Neural cell (in vitro differentiated cells): ENCODE measurements around the gene DNASE2. TPM values are rescaled to one million over a fixed set of nuclear protein-coding genes. Genes with fewer than 3 reads are reported as not detected.

ENCODE experiments used
- H2AFZ ChIP-seq: fragments of 200-600, 300-800 bp; sonication (generic), shearing (Covaris generic); 2 replicates; pipeline ENCODE4 v1.6.0; 2014; ENCODE audit warnings: low read depth, mild to moderate bottlenecking, antibody characterized with exemption, low read length, moderate library complexity
- H3F3A ChIP-seq: fragments of 200-600 bp; shearing (Covaris generic); 2 replicates; pipeline ENCODE4 v1.6.1; 2016; ENCODE audit warnings: mild to moderate bottlenecking, moderate library complexity, mixed read lengths, antibody characterized with exemption, low read length; ENCODE audit not compliant: insufficient read depth, poor library complexity, severe bottlenecking
- H3K27ac ChIP-seq: fragments of 200-600, 300-800 bp; sonication (generic), shearing (Covaris generic); 2 replicates; pipeline ENCODE4 v1.5.1; 2014; ENCODE audit warnings: mild to moderate bottlenecking, low read length, moderate library complexity
- H3K27me3 ChIP-seq: fragments of 300-800, 200-600 bp; sonication (generic), shearing (Covaris generic); 2 replicates; pipeline ENCODE4 v1.6.0; 2014; ENCODE audit warnings: mild to moderate bottlenecking, low read depth, low read length, moderate library complexity; ENCODE audit not compliant: insufficient read depth
- H3K36me3 ChIP-seq: fragments of 300-800, 200-600 bp; sonication (generic), shearing (Covaris generic); 2 replicates; pipeline ENCODE4 v1.5.1; 2014; ENCODE audit warnings: mild to moderate bottlenecking, antibody characterized with exemption, low read length, moderate library complexity; ENCODE audit not compliant: insufficient read depth
- H3K4me2 ChIP-seq: fragments of 300-800, 200-600 bp; sonication (generic), shearing (Covaris generic); 2 replicates; pipeline ENCODE4 v1.6.0; 2014; ENCODE audit warnings: mild to moderate bottlenecking, low read length
- H3K4me3 ChIP-seq: fragments of 300-800, 200-600 bp; sonication (generic), shearing (Covaris generic); 2 replicates; pipeline ENCODE4 v1.5.1; 2014; ENCODE audit warnings: mild to moderate bottlenecking, low read length, moderate library complexity
- H3K79me2 ChIP-seq: fragments of 200-600 bp; shearing (Covaris generic); replicated peaks from 2 replicates; pipeline ENCODE4 v1.6.0; 2014; ENCODE audit warnings: mild to moderate bottlenecking, low read length, moderate library complexity; ENCODE audit not compliant: insufficient read depth
- H3K9ac ChIP-seq: fragments of 300-800, 200-600 bp; sonication (generic), shearing (Covaris generic); 2 replicates; pipeline ENCODE4 v1.6.1; 2016; ENCODE audit warnings: mild to moderate bottlenecking, low read length, mixed read lengths
- H3K9me2 ChIP-seq: fragments of 200-600 bp; shearing (Covaris generic); 2 replicates; pipeline ENCODE4 v1.6.1; 2016; ENCODE audit warnings: mild to moderate bottlenecking, low read length, mixed read lengths; ENCODE audit not compliant: insufficient read depth
- H3K9me3 ChIP-seq: fragments of 200-600, 300-800 bp; sonication (generic), shearing (Covaris generic); 2 replicates; pipeline ENCODE4 v1.6.1; 2016; ENCODE audit warnings: mild to moderate bottlenecking, mixed run types, low read length, moderate library complexity, mixed read lengths
- H4K20me1 ChIP-seq: fragments of 200-600 bp; shearing (Covaris generic); 2 replicates; pipeline ENCODE4 v1.6.1; 2016; ENCODE audit warnings: mild to moderate bottlenecking, mixed run types; ENCODE audit not compliant: insufficient read depth
- EP300 ChIP-seq: fragments of 450-650 bp; conservative IDR thresholded peaks from 2 replicates; pipeline ENCODE4 v1.6.1; 2014; ENCODE audit warnings: antibody characterized with exemption, mild to moderate bottlenecking, moderate library complexity; ENCODE audit not compliant: poor library complexity, severe bottlenecking
- EZH2 ChIP-seq: fragments of 200-600, 300-800 bp; shearing (Covaris generic), sonication (generic); IDR thresholded peaks from 2 replicates; pipeline ENCODE4 v1.6.1; 2014; ENCODE audit warnings: antibody characterized with exemption, low read length, borderline replicate concordance, mild to moderate bottlenecking; ENCODE audit not compliant: insufficient read depth, poor library complexity, severe bottlenecking
- MXI1 ChIP-seq: fragments of 450-650 bp; conservative IDR thresholded peaks from 2 replicates; pipeline ENCODE4 v1.6.1; 2014; ENCODE audit warnings: antibody characterized with exemption, mild to moderate bottlenecking; ENCODE audit not compliant: poor library complexity, severe bottlenecking
- POLR2AphosphoS5 ChIP-seq: IDR thresholded peaks from 2 replicates; pipeline ENCODE4 v1.6.1; 2012
- RAD21 ChIP-seq: fragments of 450-650 bp; conservative IDR thresholded peaks from 2 replicates; pipeline ENCODE4 v1.6.1; 2014; ENCODE audit warnings: antibody characterized with exemption, mild to moderate bottlenecking, moderate library complexity
- SMC3 ChIP-seq: fragments of 450-650 bp; conservative IDR thresholded peaks from 2 replicates; pipeline ENCODE4 v1.6.1; 2014; ENCODE audit warnings: antibody characterized with exemption, mild to moderate bottlenecking, moderate library complexity; ENCODE audit not compliant: poor library complexity
- TAF1 ChIP-seq: IDR thresholded peaks from 2 replicates; pipeline ENCODE4 v1.6.1; 2012; ENCODE audit warnings: low read depth
- polyA plus RNA-seq: library from polyadenylated mRNA; depleted of rRNA; stranded (reverse); fragments of >200 nt; gene quantifications from 2 replicates; pipeline ENCODE4 v1.2.3, GENCODE V29; 2014
- TF ChIP-seq, protein P1 (sequence below): fragments of 450-650 bp; IDR thresholded peaks from 2 replicates; pipeline ENCODE4 v1.5.1; 2014; ENCODE audit warnings: antibody characterized with exemption, mild to moderate bottlenecking, moderate library complexity; ENCODE audit not compliant: poor library complexity, severe bottlenecking
- TF ChIP-seq, protein P2 (sequence below): IDR thresholded peaks from 2 replicates; pipeline ENCODE4 v1.6.1; 2012; ENCODE audit warnings: borderline replicate concordance

Gene DNASE2
- polyA plus RNA-seq, 1 donor from 2014 or later, result 0.59 TPM

DNA sequence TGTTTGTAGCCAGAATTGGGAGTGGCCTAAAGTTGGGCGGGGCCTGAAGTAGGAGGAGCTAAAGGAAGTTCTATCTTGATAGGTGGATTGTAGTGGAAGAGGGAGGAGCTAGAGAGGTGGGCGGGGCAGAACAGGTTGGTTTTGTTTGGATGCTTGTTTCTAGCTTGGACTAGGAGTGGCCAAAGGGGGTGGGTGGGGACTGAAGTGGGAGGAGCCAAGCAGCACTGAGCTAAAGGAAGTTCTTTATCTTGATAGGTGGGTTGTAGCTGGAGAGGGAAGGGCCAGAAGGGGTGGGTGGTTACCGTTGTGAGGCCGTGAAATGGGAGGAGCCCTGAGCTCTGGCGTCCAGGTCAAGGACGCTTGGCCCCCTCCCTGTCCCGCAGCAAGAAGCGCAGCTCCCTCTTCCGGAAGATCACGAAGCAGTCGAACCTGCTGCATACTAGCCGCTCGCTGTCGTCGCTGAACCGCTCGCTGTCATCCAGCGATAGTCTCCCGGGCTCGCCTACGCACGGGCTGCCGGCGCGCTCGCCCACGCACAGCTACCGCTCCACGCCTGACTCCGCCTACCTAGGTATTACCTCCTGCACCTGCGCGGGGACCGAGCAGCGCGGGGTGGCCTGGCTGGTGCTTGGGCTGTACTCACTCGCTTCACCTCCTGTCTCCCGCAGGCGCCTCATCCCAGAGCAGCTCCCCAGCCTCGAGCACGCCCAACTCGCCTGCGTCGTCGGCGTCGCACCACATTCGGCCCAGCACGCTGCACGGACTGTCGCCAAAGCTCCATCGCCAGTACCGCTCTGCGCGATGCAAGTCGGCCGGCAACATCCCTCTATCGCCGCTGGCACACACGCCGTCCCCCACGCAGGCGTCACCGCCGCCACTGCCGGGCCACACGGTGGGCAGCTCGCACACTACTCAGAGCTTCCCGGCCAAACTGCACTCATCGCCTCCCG, 8.0 kb downstream of the DNASE2 start:
- TF ChIP-seq TAF1, result no peak
- TF ChIP-seq, protein P1, sequence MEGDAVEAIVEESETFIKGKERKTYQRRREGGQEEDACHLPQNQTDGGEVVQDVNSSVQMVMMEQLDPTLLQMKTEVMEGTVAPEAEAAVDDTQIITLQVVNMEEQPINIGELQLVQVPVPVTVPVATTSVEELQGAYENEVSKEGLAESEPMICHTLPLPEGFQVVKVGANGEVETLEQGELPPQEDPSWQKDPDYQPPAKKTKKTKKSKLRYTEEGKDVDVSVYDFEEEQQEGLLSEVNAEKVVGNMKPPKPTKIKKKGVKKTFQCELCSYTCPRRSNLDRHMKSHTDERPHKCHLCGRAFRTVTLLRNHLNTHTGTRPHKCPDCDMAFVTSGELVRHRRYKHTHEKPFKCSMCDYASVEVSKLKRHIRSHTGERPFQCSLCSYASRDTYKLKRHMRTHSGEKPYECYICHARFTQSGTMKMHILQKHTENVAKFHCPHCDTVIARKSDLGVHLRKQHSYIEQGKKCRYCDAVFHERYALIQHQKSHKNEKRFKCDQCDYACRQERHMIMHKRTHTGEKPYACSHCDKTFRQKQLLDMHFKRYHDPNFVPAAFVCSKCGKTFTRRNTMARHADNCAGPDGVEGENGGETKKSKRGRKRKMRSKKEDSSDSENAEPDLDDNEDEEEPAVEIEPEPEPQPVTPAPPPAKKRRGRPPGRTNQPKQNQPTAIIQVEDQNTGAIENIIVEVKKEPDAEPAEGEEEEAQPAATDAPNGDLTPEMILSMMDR, result no peak
- TF ChIP-seq EZH2, result no peak
- TF ChIP-seq POLR2AphosphoS5, result no peak
- TF ChIP-seq, protein P2, sequence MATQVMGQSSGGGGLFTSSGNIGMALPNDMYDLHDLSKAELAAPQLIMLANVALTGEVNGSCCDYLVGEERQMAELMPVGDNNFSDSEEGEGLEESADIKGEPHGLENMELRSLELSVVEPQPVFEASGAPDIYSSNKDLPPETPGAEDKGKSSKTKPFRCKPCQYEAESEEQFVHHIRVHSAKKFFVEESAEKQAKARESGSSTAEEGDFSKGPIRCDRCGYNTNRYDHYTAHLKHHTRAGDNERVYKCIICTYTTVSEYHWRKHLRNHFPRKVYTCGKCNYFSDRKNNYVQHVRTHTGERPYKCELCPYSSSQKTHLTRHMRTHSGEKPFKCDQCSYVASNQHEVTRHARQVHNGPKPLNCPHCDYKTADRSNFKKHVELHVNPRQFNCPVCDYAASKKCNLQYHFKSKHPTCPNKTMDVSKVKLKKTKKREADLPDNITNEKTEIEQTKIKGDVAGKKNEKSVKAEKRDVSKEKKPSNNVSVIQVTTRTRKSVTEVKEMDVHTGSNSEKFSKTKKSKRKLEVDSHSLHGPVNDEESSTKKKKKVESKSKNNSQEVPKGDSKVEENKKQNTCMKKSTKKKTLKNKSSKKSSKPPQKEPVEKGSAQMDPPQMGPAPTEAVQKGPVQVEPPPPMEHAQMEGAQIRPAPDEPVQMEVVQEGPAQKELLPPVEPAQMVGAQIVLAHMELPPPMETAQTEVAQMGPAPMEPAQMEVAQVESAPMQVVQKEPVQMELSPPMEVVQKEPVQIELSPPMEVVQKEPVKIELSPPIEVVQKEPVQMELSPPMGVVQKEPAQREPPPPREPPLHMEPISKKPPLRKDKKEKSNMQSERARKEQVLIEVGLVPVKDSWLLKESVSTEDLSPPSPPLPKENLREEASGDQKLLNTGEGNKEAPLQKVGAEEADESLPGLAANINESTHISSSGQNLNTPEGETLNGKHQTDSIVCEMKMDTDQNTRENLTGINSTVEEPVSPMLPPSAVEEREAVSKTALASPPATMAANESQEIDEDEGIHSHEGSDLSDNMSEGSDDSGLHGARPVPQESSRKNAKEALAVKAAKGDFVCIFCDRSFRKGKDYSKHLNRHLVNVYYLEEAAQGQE, result no peak
- TF ChIP-seq SMC3, result no peak
- no peak for TF ChIP-seq RAD21
- no peak for TF ChIP-seq EP300
- TF ChIP-seq MXI1, result no peak
- Histone ChIP-seq H3K36me3 (peaks cover 6% of the 10 kb centered on the region), H3K27me3 (no peaks in the 10 kb centered on the region), H3K27ac (no peak overlapping the region), H3K4me3 (no peak overlapping the region), H4K20me1 (no peaks in the 10 kb centered on the region), H3K9me2 (no peaks in the 10 kb centered on the region), H3K9me3 (no peaks in the 10 kb centered on the region), H2AFZ (no peak overlapping the region), H3K9ac (no peak overlapping the region), H3F3A (no peaks in the 10 kb centered on the region), H3K79me2 (no peaks in the 10 kb centered on the region), H3K4me2 (no peak overlapping the region)

DNA sequence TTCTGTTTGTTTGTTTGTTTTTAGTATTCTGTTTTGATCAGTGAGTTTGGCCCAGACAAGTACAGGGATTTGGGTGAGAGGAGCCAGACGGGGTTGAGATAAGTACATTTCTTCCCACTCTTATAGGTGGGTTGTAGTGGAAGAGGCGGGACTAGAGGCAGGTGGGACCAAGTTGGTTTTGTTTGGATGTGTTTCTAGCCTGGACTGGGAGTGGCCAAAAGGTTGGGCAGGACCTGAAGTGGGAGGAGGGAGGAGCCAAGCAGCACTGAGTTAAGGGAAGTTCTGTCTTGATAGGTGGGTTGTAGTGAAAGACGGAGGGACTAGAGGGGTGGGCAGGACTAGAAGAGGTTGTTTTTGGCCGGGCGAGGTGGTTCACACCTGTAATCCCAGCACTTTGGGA, 9.0 kb downstream of the DNASE2 start:
- H3K79me2 ChIP-seq, result no peaks in the 10 kb centered on the region
- H3K9me2 ChIP-seq, result no peaks in the 10 kb centered on the region
- H3K4me2 ChIP-seq, result no peak overlapping the region
- no peaks in the 10 kb centered on the region for H3F3A ChIP-seq
- H2AFZ ChIP-seq, result no peak overlapping the region
- no peak overlapping the region for H3K27ac ChIP-seq
- no peak for TF ChIP-seq RAD21
- TF ChIP-seq SMC3, result no peak
- TF ChIP-seq, protein P2, result no peak
- no peak for TF ChIP-seq MXI1
- no peaks in the 10 kb centered on the region for H3K9me3 ChIP-seq
- H4K20me1 ChIP-seq, result no peaks in the 10 kb centered on the region
- H3K4me3 ChIP-seq, result no peak overlapping the region
- no peaks in the 10 kb centered on the region for H3K27me3 ChIP-seq
- H3K9ac ChIP-seq, result no peak overlapping the region
- peaks cover 6% of the 10 kb centered on the region for H3K36me3 ChIP-seq
